HG03103 (cell line): ENCODE results near the gene AGBL1.
"Not testable (repeated sequence)": the region's sequence is repeated elsewhere in the genome, so short reads cannot be mapped to it uniquely, and the experiment has no call there.

Experiments used
- ATAC-seq: cut with Tn5 transposase; IDR thresholded peaks from one replicate; pipeline ENCODE4 v1.9.1; 2021; ENCODE audit warnings: low read depth; ENCODE audit not compliant: unreplicated experiment

The AGBL1 gene

GRCh38 chr15:86383611-86384010, 303.9 kb downstream of the AGBL1 start:
- no peak for ATAC-seq

- ATAC-seq: no peak
Measured at GRCh38 chr15:86384186-86384585, 304.5 kb downstream of the AGBL1 start.

- no peak for ATAC-seq
Measured at GRCh38 chr15:86392296-86392695, 312.6 kb downstream of the AGBL1 start.

DNA sequence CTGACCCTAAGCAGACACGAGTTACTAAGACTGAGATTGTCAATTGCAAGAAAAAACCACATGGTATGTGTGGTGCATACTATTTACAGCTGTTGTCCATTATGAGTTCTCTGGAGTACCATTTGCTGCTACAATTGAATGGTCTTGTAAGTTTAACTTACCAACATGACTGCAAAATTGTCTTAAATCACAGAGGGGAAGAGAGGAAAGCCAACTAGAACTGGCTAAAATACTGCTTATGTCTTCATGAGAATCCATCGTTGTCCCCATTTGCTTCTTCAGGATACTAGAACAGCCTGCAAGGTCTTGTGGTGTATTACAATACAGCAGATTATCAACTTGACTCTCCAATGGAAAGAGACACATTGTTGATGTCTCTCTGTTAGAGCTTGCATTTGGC, 313.2 kb downstream of the AGBL1 start:
- no peak for ATAC-seq

GRCh38 chr15:86394866-86395265, 315.2 kb downstream of the AGBL1 start:
- ATAC-seq: no peak

DNA sequence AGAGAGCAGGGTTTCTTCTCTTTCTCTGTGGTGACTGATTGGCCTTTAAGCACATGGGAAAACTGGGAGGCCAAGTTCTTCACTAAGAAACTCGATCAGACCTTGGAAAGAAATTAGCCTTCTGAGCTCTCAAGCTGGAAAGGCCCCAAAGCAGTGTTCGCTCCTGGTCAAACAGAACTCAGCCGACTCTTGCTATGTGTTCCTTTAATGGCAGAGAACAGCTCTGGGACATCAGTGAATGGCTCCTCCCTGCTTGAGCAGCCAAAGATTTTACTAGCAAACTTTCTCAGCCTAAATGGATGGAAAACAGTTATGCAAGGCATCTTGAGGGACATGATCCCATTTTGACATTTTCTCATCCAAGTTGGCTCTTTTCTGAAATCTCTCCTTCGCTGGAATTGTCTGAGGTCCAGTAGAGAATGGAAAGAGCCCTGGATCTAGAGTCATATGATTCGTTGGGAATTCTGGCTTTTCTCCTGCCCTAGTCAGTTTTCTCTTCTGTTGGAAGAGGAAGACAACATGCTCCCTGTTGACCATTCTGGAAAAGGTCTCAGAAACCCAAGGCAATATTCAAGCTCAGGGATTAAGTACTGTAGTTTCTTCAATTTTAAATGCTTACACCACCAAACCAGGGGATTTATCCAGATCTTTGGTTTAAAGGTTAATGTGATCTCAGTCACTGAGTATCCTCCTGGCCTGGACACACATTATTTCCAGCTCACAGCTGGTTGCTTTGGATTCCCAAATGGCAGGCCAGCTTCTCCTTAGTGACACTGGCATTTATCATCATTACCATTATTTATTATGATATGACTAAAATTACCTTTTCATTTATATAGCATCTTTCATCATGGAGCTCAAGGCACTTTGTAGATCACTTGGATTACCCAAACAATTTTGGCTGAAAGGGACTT, 319.6 kb downstream of the AGBL1 start:
- ATAC-seq: no peak

GRCh38 chr15:86403221-86403620, 323.6 kb downstream of the AGBL1 start:
- ATAC-seq: no peak

GRCh38 chr15:86403914-86404583, 324.4 kb downstream of the AGBL1 start:
- no peak for ATAC-seq

DNA sequence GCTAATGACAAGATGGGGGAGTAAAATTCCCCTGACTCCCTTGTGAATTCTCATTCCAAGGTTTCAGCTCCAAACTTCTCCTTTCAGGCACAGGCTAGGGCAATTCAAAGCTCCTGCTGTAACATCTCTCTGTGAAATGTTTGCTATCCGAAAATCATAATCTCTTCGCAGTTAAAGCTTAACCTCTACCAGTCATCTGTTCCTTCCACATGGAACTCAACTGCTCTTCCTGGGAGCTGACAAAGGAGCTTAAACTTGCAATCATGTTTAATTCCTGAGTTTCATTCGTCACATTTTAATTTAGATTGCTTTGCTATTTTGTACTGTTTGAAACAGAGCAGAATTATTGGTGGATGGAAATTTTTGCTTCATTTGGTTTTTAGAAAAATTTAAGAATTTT, 328.6 kb downstream of the AGBL1 start:
- ATAC-seq: no peak

GRCh38 chr15:86411916-86412315, 332.2 kb downstream of the AGBL1 start:
- no peak for ATAC-seq

DNA sequence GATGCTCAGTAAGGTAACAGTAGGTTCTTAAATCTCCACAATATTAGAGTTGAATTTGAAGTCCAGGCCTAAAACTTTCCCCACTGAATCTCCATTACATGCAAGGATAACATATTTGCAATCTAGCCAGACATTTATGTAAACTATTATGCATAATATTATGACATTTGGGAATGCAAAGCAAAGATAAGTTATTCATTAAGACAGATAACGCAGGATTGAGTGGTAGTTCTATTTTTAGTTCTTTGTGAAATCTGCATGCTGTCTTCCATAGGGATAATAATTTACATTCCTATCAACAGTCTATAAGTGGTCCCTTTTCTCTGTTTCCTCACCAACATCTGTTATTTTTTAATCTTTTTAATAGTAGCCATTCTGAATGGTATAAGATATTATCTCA, 333.5 kb downstream of the AGBL1 start:
- ATAC-seq: no peak

DNA sequence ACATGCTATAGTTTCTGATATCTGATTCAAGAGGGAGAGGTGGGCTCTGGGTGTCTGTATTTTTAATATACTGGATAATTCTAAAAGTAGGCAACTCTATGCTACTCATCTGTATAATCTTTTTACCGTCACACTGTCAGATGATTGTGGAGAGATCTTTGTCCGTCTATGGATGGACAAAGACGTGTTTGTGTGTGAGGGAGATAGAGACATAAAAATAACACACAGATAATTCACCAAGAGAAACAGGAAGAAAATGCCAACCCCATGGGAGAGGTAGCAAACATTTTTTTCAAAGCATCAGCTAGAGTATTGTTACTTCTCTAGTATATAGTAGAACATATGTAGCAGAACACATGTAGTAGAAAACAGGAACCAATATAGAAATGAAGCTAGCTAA, 346.1 kb downstream of the AGBL1 start:
- no peak for ATAC-seq

DNA sequence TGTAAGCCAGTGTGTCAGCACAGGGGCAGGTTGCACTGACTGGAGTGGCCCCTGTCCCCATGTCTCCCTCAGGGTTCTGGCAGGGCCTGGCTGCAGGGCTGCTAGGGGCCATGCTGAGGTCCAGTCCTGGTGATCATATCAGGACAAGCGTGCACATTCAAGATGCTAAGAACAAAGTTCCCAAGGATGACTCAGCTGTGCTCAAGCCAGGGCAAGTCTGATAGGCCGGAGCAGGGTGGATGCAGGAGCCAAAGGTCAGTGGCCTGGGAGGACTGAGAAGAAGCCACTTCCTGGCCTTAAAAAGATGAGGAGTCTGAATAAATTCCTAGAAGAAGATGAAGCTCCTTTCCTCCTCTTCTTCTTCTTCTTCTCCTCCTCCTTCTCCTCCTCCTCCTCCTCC, 353.2 kb downstream of the AGBL1 start:
- ATAC-seq: no peak

- ATAC-seq: no peak
Measured at GRCh38 chr15:86433983-86434382, 354.3 kb downstream of the AGBL1 start.

- ATAC-seq: no peak
Measured at GRCh38 chr15:86439614-86440013, 359.9 kb downstream of the AGBL1 start.

DNA sequence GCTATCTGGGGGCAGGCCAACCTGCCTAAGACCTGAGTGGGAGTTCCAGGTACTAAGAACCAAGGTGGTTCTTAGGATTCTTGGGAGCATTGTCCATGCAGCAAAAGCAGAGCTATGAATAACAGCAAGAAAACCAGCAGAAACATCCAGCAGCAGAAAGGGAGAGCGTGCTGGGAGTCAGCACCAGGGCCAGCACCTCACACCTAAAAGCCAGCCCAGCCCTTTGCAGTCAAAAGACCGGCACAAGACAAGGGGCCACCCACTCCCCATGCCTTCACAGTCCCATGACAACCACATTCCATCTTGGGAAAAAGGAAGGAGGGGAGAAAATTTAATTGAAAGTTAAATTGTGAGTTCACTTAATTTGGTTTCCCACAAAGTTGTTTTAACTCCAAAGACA, 364.9 kb downstream of the AGBL1 start:
- no peak for ATAC-seq

- ATAC-seq: no peak
Measured at GRCh38 chr15:86445579-86446252, 366.0 kb downstream of the AGBL1 start.

GRCh38 chr15:86446253-86446640, 366.6 kb downstream of the AGBL1 start:
- ATAC-seq: no peak

DNA sequence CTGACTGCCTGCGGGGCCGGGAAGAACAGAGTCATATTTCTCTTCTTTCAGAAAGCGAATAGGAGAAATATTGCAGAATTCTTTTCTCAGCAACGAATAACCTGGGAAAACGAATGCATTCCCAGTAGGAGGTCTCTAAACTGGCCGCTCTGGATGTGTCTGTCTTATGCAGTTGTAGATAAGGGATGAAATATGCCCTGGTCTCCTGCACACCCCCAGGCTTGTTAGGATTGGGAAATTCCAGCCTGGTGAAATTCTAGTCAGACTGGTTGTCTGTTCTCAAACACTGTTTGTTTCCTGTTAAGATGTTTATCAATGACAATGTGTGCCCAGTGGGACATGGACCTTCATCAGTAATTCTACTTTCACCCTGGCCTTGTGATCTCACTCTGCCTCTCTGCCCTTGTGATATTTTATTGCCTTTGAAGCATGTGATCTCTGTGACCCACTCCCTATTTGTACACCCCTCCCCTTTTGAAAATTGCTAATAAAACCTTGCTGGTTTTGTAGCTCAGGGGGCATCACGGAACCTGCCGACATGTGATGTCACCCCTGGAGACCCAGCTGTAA, 385.9 kb downstream of the AGBL1 start:
- ATAC-seq: not testable (repeated sequence)

- ATAC-seq: no peak
Measured at GRCh38 chr15:86481720-86482119, 402.0 kb downstream of the AGBL1 start.

- no peak for ATAC-seq
Measured at GRCh38 chr15:86483936-86484335, 404.3 kb downstream of the AGBL1 start.
